RWPE2 (cell line): ENCODE measurements around the gene RAD9A.

Source experiments
- ATAC-seq: fragments of 200-7000 bp; cut with Tn5 transposase; 3 replicates; pipeline ENCODE4 v1.9.1; 2021; ENCODE audit warnings: low read depth
- DNase-seq: peaks from one replicate; pipeline ENCODE4 v3.0.0-alpha.2; 2020; ENCODE audit warnings: low spot score
- H3K27ac ChIP-seq: fragments of 450-650 bp; 2 replicates; pipeline ENCODE4 v1.5.1; 2017; ENCODE audit warnings: mild to moderate bottlenecking; ENCODE audit not compliant: poor library complexity, severe bottlenecking
- H3K27me3 ChIP-seq: fragments of 250-450 bp; sonication (Bioruptor Pico); 2 replicates; pipeline ENCODE4 v1.5.1; 2021; ENCODE audit warnings: mild to moderate bottlenecking, moderate library complexity; ENCODE audit not compliant: insufficient read depth, poor library complexity, severe bottlenecking
- H3K36me3 ChIP-seq: fragments of 250-450 bp; sonication (Bioruptor Pico); 2 replicates; pipeline ENCODE4 v1.5.1; 2020; ENCODE audit warnings: low read depth, mild to moderate bottlenecking, moderate library complexity
- H3K4me1 ChIP-seq: fragments of 250-450 bp; sonication (Bioruptor Pico); 2 replicates; pipeline ENCODE4 v1.5.1; 2021; ENCODE audit warnings: mild to moderate bottlenecking, moderate library complexity; ENCODE audit not compliant: insufficient read depth, poor library complexity, severe bottlenecking
- H3K4me3 ChIP-seq: fragments of 250-450 bp; sonication (Bioruptor Pico); 2 replicates; pipeline ENCODE4 v1.5.1; 2021; ENCODE audit warnings: mild to moderate bottlenecking, moderate library complexity; ENCODE audit not compliant: severe bottlenecking
- H3K9me3 ChIP-seq: fragments of 250-450 bp; sonication (Bioruptor Pico); 2 replicates; pipeline ENCODE4 v1.5.1; 2021; ENCODE audit warnings: mild to moderate bottlenecking, moderate library complexity; ENCODE audit not compliant: severe bottlenecking
- TF ChIP-seq, protein P1 (sequence below): fragments of 450-650 bp; IDR thresholded peaks from one replicate; pipeline ENCODE4 v1.5.1; 2017; ENCODE audit warnings: mild to moderate bottlenecking, moderate library complexity; ENCODE audit not compliant: poor library complexity, severe bottlenecking

Gene RAD9A

DNA sequence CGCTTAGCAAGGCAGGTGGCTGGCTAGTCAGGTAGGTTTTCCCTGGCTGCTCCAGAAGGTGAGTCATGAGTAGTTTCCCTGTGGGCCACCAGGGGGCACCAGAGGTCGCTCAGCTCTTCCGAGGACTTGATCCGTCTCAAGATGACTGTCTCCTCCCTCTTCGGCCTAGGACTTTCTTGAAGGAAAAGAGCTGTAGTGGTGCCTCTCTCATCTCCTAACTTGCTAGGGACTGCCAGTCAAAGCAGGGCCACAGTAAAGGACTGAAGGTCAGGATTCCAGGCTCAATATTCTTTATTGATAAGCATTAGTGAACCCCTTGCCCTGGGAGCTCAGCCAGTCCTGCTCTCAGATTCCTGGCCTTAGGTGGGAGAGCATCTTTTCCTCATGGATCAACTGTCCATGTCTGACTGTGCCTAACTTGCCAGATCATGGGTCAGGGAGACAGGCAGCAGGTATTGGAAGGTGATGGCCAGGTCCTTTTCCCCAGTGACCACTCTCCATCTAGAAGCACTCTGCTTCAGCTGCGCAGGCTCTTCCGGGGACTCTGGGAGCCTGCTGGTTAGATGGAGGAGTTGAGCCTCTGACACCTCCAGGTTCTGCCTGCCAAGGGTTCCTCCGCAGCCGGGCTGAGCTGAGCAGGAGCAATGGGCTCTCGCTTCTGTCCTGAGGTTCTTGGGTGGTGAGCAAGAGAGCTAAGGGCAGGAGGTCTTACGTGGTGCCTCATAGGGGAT is 40.3 kb upstream of the RAD9A start:
- H3K4me3 ChIP-seq = no peak overlapping the region
- TF ChIP-seq, protein P1, sequence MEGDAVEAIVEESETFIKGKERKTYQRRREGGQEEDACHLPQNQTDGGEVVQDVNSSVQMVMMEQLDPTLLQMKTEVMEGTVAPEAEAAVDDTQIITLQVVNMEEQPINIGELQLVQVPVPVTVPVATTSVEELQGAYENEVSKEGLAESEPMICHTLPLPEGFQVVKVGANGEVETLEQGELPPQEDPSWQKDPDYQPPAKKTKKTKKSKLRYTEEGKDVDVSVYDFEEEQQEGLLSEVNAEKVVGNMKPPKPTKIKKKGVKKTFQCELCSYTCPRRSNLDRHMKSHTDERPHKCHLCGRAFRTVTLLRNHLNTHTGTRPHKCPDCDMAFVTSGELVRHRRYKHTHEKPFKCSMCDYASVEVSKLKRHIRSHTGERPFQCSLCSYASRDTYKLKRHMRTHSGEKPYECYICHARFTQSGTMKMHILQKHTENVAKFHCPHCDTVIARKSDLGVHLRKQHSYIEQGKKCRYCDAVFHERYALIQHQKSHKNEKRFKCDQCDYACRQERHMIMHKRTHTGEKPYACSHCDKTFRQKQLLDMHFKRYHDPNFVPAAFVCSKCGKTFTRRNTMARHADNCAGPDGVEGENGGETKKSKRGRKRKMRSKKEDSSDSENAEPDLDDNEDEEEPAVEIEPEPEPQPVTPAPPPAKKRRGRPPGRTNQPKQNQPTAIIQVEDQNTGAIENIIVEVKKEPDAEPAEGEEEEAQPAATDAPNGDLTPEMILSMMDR = peak; percentile 95
- H3K36me3 ChIP-seq = peaks cover 4% of the 10 kb centered on the region; the same call in 1 of the 2 replicates
- ATAC-seq = peak; percentile 19; the same call in 1 of the 3 replicates
- H3K27me3 ChIP-seq = no peaks in the 10 kb centered on the region
- peak overlapping the region; percentile 95 for H3K27ac ChIP-seq
- DNase-seq = no peak
- H3K9me3 ChIP-seq = no peaks in the 10 kb centered on the region
- H3K4me1 ChIP-seq = peaks cover 33% of the 10 kb centered on the region

DNA sequence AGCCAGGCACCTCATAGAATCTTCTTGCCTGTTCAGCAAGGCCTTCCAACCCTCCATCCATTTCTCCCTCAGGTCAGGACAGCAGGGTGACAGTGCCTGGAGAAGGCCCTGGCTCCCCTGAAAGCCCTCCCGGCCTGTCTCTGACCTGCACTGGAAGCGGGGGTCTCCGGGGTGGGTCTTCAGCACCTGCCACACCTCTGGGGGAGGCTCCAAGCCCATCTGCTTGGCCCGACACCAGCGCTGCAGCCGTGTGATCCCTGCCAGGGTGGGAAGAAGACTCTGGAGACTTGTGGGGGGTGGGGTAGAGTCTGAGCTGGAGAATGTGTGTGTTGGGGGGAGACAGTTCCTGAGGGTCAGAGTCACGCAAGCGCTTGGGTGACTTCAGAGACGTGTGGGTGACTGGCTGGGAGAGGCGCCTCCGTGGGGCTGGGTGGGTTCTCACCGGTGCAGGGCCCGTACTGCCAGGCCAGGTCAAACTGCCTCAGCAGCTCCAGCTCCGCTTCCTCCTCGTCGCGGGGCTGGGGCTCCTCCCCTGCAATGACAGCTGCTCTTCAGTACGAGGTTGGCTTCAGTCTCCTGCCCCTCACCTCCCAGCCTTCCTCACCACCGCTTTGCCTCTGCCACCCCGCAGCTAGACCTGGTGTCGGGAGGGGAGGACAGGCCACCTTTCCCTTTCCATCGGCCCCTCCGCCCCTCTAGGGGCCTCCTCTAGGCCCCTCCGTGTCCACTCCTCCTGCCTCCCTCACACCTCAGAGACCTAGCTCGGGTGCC is 39.1 kb upstream of the RAD9A start:
- TF ChIP-seq, protein P1 = no peak
- H3K4me1 ChIP-seq = peaks cover 35% of the 10 kb centered on the region
- H3K27me3 ChIP-seq = no peaks in the 10 kb centered on the region
- ATAC-seq (peak; percentile 5), DNase-seq (no peak)
- H3K9me3 ChIP-seq = no peaks in the 10 kb centered on the region
- H3K36me3 ChIP-seq = peaks cover 4% of the 10 kb centered on the region; the same call in 1 of the 2 replicates
- H3K4me3 ChIP-seq = peak overlapping the region; percentile 70
- peak overlapping the region; percentile 95 for H3K27ac ChIP-seq

DNA sequence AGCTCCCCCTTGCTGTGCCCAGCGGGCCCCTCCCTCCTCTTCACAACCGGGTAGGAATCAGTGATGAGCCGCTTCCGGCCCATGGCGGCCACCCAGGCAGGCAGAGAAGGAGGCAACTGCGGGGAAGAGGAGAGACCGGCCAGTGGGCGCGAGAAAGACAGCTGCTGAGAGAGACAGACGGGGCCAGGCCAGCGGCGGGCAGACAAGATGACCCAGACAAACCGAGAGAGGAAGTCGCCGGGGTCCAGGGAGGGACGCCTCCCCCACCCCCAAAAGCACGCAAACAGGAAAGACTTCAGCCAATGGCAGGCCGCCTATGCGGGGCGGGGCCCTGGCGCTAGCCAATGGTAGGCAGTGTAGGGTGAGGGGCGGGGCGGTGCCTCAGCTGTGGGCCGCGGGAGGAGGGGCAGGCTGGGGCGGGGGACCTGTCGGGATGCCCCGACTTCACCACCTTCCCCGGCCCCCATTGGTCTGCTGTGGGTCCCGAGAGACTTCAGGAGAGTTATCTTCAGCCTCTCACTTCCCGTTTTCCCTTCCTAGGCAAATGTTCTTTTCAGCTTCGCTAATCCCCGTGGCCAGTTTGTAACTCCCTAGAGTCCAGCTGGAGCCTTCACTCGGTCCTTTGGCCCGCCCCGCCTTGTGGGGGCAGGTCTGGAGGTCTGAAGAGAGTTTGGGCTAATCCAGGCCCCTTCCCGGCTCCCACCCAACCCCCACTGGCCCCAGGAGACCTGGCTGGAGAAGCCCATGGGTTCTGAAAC is 38.3 kb upstream of the RAD9A start, which contains the start of gene POLD4:
TSS of gene POLD4 (minus strand) at position 230 of the 758 bp plus-strand sequence. CDS start at position 83, 147 bp downstream.
- H3K9me3 ChIP-seq = no peaks in the 10 kb centered on the region
- peak within 1 kb of the TSS; percentile 95 for H3K27ac ChIP-seq
- H3K4me3 ChIP-seq = peak within 1 kb of the TSS; percentile 70
- TF ChIP-seq, protein P1 = no peak
- H3K27me3 ChIP-seq = no peaks in the 10 kb centered on the region
- H3K36me3 ChIP-seq = peaks cover 4% of the 10 kb centered on the region; the same call in 1 of the 2 replicates
- ATAC-seq = peak; percentile 77
- H3K4me1 ChIP-seq = peaks cover 38% of the 10 kb centered on the region
- peak; percentile 95 for DNase-seq

DNA sequence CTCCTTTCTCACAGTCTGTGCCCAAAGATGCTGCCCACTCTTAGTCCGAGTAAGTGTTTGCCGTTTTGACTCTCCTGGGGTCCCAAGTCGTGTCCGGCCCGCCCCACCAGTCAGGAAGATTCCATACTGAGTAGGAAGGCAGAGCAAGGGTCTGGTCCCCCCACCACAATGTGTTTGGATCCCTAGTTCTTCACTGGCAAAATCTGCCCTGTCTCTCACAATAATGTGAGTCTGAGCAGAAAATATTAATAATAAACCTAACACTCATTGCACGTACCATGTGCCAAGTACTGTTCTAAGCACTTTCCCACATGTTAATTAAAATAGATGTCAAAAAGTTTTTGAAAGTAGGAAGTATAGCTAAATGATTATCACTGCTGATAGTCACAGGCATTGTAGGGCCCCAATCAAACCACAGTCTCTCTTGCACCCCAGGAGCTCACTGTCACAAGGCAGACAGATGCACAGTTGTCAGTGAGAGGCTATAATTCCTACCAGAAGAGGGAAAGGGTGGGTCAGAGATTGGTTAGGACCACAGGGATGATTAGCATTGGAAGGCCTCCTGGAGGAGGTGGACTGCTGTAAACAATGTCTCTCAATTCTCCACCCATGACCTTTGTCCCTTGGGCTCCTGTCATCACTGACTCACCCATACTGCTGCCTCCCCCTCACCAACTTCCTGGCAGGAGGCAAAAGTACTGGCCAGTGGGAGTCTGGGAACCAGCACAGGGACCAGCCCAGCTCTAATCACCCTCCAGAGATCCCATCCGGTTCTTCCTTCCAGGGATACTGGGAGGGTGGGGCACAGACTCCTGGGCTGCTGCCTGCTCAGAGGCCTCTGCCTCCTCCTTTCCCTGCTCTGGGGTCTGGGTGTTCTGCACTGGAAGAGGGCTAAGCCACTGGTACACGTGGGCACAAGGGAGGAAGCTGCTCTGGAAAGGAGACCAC is 37.4 kb upstream of the RAD9A start:
- Histone ChIP-seq H3K4me3 (peak overlapping the region; percentile 70), H3K27ac (peak overlapping the region; percentile 95), H3K4me1 (peaks cover 38% of the 10 kb centered on the region), H3K27me3 (no peaks in the 10 kb centered on the region), H3K36me3 (peaks cover 4% of the 10 kb centered on the region; the same call in 1 of the 2 replicates), H3K9me3 (no peaks in the 10 kb centered on the region)
- peak; percentile 93 for DNase-seq
- TF ChIP-seq, protein P1 = peak; percentile 11
- peak; percentile 74 for ATAC-seq
